Right cardiac atrium (tissue), 5 donors: ENCODE results near the gene CCDC169. TPM values are rescaled to one million over a fixed set of nuclear protein-coding genes. Genes with fewer than 3 reads are reported as not detected.
A peak's percentile ranks its signal among the peaks of the same experiment; 100 is the strongest.
"Not testable (repeated sequence)": the region's sequence is repeated elsewhere in the genome, so short reads cannot be mapped to it uniquely, and the experiment has no call there.

Source experiments
- ATAC-seq, 2 donors: fragments of 200-7000 bp; cut with Tn5 transposase; one replicate each; pipeline versions ENCODE4 v1.8.0 to v1.9.1; 2020; ENCODE audit warnings: moderate library complexity in 2 of 2, mild to moderate bottlenecking in 1 of 2
- DNase-seq, 3 donors: peaks; one replicate each; pipeline ENCODE4 v3.0.0-alpha.2; 2020
- H3K27ac ChIP-seq: one replicate; pipeline ENCODE4 v1.5.1; 2013; ENCODE audit warnings: mild to moderate bottlenecking, low read length, control low read depth, moderate library complexity
- H3K27me3 ChIP-seq: one replicate; pipeline ENCODE4 v1.6.1; 2013; ENCODE audit not compliant: control insufficient read depth, insufficient read depth
- H3K4me1 ChIP-seq: one replicate; pipeline ENCODE4 v1.6.1; 2013; ENCODE audit warnings: low read length; ENCODE audit not compliant: control insufficient read depth, insufficient read depth
- H3K4me3 ChIP-seq: one replicate; pipeline ENCODE4 v1.5.1; 2013; ENCODE audit warnings: low read length, control low read depth
- H3K9me3 ChIP-seq: one replicate; pipeline ENCODE4 v1.6.1; 2013; ENCODE audit warnings: low read length; ENCODE audit not compliant: control insufficient read depth
- WGBS: extraction: QIAGEN DNeasy Blood & Tissue Kit; methylation state at CpG from one replicate; pipeline ENCODE4 v1.1.7; 2013; 5-methylcytosine and 5-hydroxymethylcytosine counted together
- intact Hi-C, 4 donors: fragments of 100-400 bp; cut with DNase I; formaldehyde crosslinking; loops; one replicate each; pipeline versions ENCODE4 v1.11.0 to v1.14.0; 2022 to 2023
- polyA plus RNA-seq: library from polyadenylated mRNA; stranded (reverse); fragments of 200-250 nt; gene quantifications from one replicate; pipeline ENCODE4 v1.2.3, GENCODE V29; 2013
- total RNA-seq, 4 donors: library from RNA; stranded (reverse); fragmentation: NEBNext Ultra II Directional; extraction: Animal tissue kit (Norgen Biotek cat#: 25700); gene quantifications; one replicate each; pipeline ENCODE4 v1.2.1, GENCODE V29; 2021
- donor health status: healthy with polysubstance abuse.
- donor health status: DM: no; HTN: yes; CAD: no.
- donor health status: DM: no; HTN: no; CAD: no.
- donor health status: DM: no; HTN: yes; CAD: no; lungs with severe emphysema.
- donor health status: DM: yes; HTN: yes; CAD: no.

Gene CCDC169
- total and polyA plus RNA-seq, 5 donors = 0.15 to 1.8 (median 0.61) TPM

DNA sequence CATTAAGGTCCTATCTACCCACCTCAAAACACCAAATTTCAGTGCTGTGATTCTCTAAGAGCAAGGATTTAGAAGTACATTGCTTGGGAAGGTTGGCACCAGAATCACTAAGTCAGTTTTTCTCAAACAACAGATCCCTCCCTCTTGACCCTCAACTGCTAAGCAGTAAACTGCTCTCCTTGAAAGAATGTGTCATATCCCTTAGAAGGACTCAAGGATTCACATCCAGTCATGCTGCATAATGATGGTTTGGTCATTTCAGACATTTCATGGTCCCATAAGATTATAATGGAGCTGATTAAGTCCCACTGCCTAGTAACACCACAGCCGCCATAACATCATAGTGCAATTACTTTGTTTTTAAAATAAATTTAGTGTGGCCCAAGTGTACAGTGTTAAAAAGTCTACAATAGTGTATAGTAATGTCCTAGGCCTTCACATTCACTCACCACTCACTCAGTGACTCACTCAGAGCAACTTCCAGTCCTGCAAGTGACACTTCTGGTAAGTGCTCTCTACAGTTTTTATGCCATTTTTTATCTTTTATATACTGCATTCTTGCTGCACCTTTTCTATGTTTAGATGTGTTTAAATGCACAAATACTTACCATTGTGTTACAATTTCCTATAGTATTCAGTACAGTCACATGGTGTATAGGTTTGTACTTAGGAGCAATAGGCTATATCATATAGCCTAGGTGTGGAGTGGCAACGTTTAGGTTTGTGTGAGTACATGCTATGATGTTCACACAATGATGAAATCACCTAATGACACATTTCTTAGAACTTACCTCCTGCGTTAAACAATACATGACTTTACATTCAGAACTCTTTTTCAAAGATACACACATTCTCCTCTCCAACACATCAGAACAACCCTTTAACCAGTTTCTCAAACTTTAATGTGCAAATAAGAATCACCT lies 15.7 kb upstream of the CCDC169 start:
- Histone ChIP-seq H3K27ac (no peak overlapping the region), H3K4me1 (no peaks in the 10 kb centered on the region), H3K27me3 (no peaks in the 10 kb centered on the region), H3K9me3 (no peaks in the 10 kb centered on the region), H3K4me3 (no peak overlapping the region)
- intact Hi-C loops = no loop called here
- no peak for DNase-seq
- 76% methylated on average over 3 of the region's 3 CpGs for WGBS
- no peak for ATAC-seq

DNA sequence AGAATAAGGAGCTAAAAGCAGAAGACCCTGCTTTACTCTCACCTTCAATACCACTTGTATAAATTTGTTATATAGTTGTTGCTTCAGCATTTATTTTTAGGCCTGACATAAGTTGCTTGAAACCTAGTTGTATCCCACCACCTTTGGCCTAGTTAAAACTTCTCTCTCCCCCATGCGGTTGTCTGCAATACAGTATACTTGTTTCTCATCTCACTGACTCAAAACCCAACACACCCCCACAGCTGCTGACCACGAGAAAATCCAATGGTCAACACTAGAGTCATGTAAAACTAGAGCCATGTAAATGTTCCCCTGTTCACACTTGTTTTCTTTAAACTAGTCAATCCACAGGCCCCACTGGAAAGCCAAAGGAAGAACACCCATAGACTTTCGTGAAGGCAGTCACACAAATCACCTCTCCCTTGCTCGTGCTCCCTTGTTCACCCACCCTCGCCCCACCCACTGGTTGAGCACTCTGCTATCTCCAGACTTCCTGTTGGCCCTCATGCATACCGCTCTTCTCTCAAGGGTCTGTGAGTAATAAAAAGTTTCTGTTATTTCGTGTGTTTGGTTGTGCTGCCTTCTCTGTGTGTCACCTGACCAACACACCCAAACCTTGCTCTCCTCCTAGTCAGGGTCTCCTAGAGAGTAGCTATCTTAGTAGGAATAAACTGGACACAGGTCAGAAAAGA lies 12.9 kb upstream of the CCDC169 start:
- Histone ChIP-seq H3K27ac (no peak overlapping the region), H3K27me3 (no peaks in the 10 kb centered on the region), H3K4me3 (no peak overlapping the region), H3K9me3 (no peaks in the 10 kb centered on the region), H3K4me1 (no peaks in the 10 kb centered on the region)
- intact Hi-C loops = no loop called here
- 94% methylated on average over 7 of the region's 7 CpGs for WGBS
- ATAC-seq (no peak), DNase-seq (no peak)

GRCh38 chr13:36302289-36302688 lies 4.7 kb upstream of the CCDC169 start:
- H3K27me3 ChIP-seq = no peaks in the 10 kb centered on the region
- no peak overlapping the region for H3K27ac ChIP-seq
- intact Hi-C loops = no loop called here
- DNase-seq (no peak), ATAC-seq (no peak)
- H3K4me1 ChIP-seq = no peaks in the 10 kb centered on the region
- H3K4me3 ChIP-seq = no peak overlapping the region
- no peaks in the 10 kb centered on the region for H3K9me3 ChIP-seq
- 85% methylated on average over 3 of the region's 3 CpGs for WGBS

- H3K9me3 ChIP-seq, H3K4me1 ChIP-seq, DNase-seq, H3K27ac ChIP-seq, H3K27me3 ChIP-seq, H3K4me3 ChIP-seq, ATAC-seq, intact Hi-C loops: not testable (repeated sequence)
- WGBS = 67% methylated on average over 3 of the region's 3 CpGs
Measured at GRCh38 chr13:36299469-36299868, 1.9 kb upstream of the CCDC169 start.

DNA sequence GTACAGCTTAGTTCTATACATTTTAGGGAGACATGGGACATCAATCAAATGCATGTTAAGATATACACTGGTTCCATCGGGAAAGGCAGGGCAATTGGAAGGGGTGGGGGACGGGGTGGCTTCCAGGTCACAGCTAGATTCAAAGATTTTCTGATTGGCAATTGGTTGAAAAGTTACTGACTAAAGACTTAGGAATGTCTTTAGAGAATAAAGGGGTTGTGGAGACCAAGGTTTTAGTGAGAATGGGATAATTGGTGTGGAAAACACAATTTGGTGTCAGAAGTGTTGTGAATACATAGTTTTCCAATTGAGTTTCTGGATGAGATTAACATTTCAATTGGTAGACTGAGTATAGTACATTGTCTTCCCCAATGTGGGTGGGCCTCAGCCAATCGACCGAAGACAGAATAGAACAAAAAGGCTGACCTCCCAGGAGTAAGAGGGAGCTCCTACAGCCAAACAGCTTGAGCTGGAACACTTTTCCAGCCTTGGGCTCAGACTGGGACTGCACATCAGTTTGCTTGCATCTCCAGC lies 988 bp upstream of the CCDC169 start:
- intact Hi-C loops = no loop called here
- Histone ChIP-seq H3K9me3 (no peaks in the 10 kb centered on the region), H3K4me1 (no peaks in the 10 kb centered on the region), H3K27ac (no peak overlapping the region), H3K27me3 (no peaks in the 10 kb centered on the region), H3K4me3 (no peak overlapping the region)
- peak in 1 of 2 donors; percentile 15 for ATAC-seq
- peak in 1 of 3 donors; percentile 20 for DNase-seq
- WGBS = 25% methylated on average over 4 of the region's 4 CpGs

GRCh38 chr13:36294096-36294495 lies 3.5 kb downstream of the CCDC169 start:
- no peak overlapping the region for H3K4me3 ChIP-seq
- H3K9me3 ChIP-seq = no peaks in the 10 kb centered on the region
- H3K27me3 ChIP-seq = no peaks in the 10 kb centered on the region
- ATAC-seq (no peak), DNase-seq (no peak)
- no peak overlapping the region for H3K27ac ChIP-seq
- WGBS = 64% methylated on average over 3 of the region's 3 CpGs
- intact Hi-C loops = no loop called here
- H3K4me1 ChIP-seq = no peaks in the 10 kb centered on the region

DNA sequence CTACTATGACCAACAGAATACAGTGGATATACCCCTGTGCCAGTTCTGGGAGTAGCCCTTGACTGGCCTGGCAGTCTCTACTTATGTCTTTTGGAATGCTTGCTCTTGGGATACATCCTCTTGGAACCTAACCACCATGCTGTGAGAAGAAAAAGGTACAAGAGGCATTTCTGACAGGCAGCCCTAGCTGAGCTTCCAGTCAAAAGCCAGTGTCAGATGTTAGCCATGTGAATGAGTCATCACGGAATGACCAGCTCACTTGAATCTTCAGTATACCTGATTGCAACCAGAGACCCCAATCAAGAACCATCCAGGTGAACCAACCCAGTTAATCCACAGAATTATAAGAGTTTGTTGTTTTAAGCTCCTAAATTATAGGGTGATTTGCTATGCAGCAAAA lies 4.1 kb downstream of the CCDC169 start:
- H3K27ac ChIP-seq = no peak overlapping the region
- H3K27me3 ChIP-seq = no peaks in the 10 kb centered on the region

GRCh38 chr13:36288794-36289391 lies 8.7 kb downstream of the CCDC169 start:
- intact Hi-C loops = loop anchor here in 2 of 4 donors (5.0 to 10.0 kb wide), 2 partner anchors 106 to 448 kb away; no protein-coding TSS in a partner anchor
- H3K27me3 ChIP-seq = no peaks in the 10 kb centered on the region
- no peak overlapping the region for H3K27ac ChIP-seq
- no peak overlapping the region for H3K4me3 ChIP-seq
- H3K9me3 ChIP-seq = no peaks in the 10 kb centered on the region
- no peak for DNase-seq
- no peaks in the 10 kb centered on the region for H3K4me1 ChIP-seq
- no peak for ATAC-seq

More for the DNA sequence above, 4.1 kb downstream of the CCDC169 start:
- H3K4me3 ChIP-seq = no peak overlapping the region
- H3K9me3 ChIP-seq = no peaks in the 10 kb centered on the region
- ATAC-seq (no peak), DNase-seq (no peak)
- intact Hi-C loops = no loop called here
- 89% methylated on average over 1 of the region's 1 CpG for WGBS
- H3K4me1 ChIP-seq = no peaks in the 10 kb centered on the region

- DNase-seq (no peak), ATAC-seq (no peak)
- no peak overlapping the region for H3K4me3 ChIP-seq
- no peak overlapping the region for H3K27ac ChIP-seq
- no peaks in the 10 kb centered on the region for H3K27me3 ChIP-seq
- no peaks in the 10 kb centered on the region for H3K4me1 ChIP-seq
- WGBS = 88% methylated on average over 2 of the region's 2 CpGs
- no peaks in the 10 kb centered on the region for H3K9me3 ChIP-seq
- intact Hi-C loops = loop anchor here in 2 of 4 donors (5.0 to 10.0 kb wide), 2 partner anchors 109 to 451 kb away; no protein-coding TSS in a partner anchor
Measured at GRCh38 chr13:36286006-36286405, 11.6 kb downstream of the CCDC169 start.

GRCh38 chr13:36282821-36283432 lies 14.7 kb downstream of the CCDC169 start:
- ATAC-seq = no peak
- Histone ChIP-seq H3K27ac (no peak overlapping the region), H3K9me3 (no peaks in the 10 kb centered on the region), H3K4me1 (no peaks in the 10 kb centered on the region), H3K27me3 (no peaks in the 10 kb centered on the region), H3K4me3 (no peak overlapping the region)
- no peak for DNase-seq
- 41% methylated on average over 6 of the region's 6 CpGs for WGBS
- intact Hi-C loops = loop anchor here in 3 of 4 donors (5.0 to 10.0 kb wide), 2 partner anchors 112 to 114 kb away; no protein-coding TSS in a partner anchor
